SK-N-SH (cell line): Measurements from ENCODE around the gene GC. TPM values are rescaled to one million over a fixed set of nuclear protein-coding genes. Genes with fewer than 3 reads are reported as not detected.
"Not testable (repeated sequence)": the region's sequence is repeated elsewhere in the genome, so short reads cannot be mapped to it uniquely, and the experiment has no call there.

Experiments
- CTCF ChIA-PET: fragments of 300-600, 350-600 bp; formaldehyde crosslinking; extraction: SDS; loops from one replicate; lab custom pipeline; 2021; lab: Yijun Ruan, JAX
- POLR2A ChIA-PET: fragments of 350-600 bp; sonication (Branson Sonifier 250); formaldehyde crosslinking; extraction: SDS; loops from one replicate; lab custom pipeline; 2020; ENCODE audit warnings: antibody characterized with exemption, inconsistent platforms; lab: Yijun Ruan, JAX
- DNase-seq: peaks from one replicate; pipeline ENCODE4 v3.0.0; 2012
- H2AFZ ChIP-seq: fragments of 200-600 bp; sonication (generic); 2 replicates; pipeline ENCODE4 v1.8.1; 2016; ENCODE audit warnings: antibody characterized with exemption, mild to moderate bottlenecking, low read depth
- H3F3A ChIP-seq: fragments of 200-600 bp; sonication (generic); replicated peaks from 2 replicates; pipeline ENCODE3; 2016; ENCODE audit warnings: antibody characterized with exemption, mild to moderate bottlenecking; ENCODE audit not compliant: insufficient read depth
- H3K27ac ChIP-seq, 2 experiments: fragments of 200-500 bp in 1 of 2; fragments of 200-600 bp in 1 of 2; sonication (Bioruptor generic) in 1 of 2; sonication (generic), shearing (Covaris generic) in 1 of 2; 2 replicates each; pipeline versions ENCODE4 v1.5.1 to v1.6.1; 2014 to 2016; ENCODE audit warnings: low read depth in 2 of 2, inconsistent platforms in 1 of 2, low read length in 1 of 2, mild to moderate bottlenecking in 1 of 2, mixed read lengths in 1 of 2
- H3K27me3 ChIP-seq: fragments of 200-600 bp; sonication (generic), shearing (Covaris generic); 2 replicates; pipeline ENCODE4 v1.6.1; 2016; ENCODE audit warnings: mixed run types; ENCODE audit not compliant: insufficient read depth
- H3K36me3 ChIP-seq, 2 experiments: fragments of 200-500 bp in 1 of 2; fragments of 200-600 bp in 1 of 2; sonication (Bioruptor generic) in 1 of 2; sonication (generic) in 1 of 2; replicated peaks in 1 of 2; 2 replicates each; pipeline versions ENCODE3 to v1.5.1; 2014 to 2016; ENCODE audit warnings: low read length in 1 of 2, mild to moderate bottlenecking in 1 of 2; ENCODE audit not compliant: insufficient read depth in 2 of 2, control insufficient read depth in 1 of 2
- H3K4me1 ChIP-seq, 2 experiments: fragments of 200-500 bp in 1 of 2; fragments of 200-600 bp in 1 of 2; sonication (Bioruptor generic) in 1 of 2; sonication (generic), shearing (Covaris generic) in 1 of 2; 2 replicates each; pipeline versions ENCODE4 v1.5.1 to v1.6.1; 2014 to 2016; ENCODE audit warnings: low read depth in 1 of 2, low read length in 1 of 2, mixed run types in 1 of 2; ENCODE audit not compliant: insufficient read depth in 2 of 2, control insufficient read depth in 1 of 2
- H3K4me2 ChIP-seq: fragments of 200-600 bp; sonication (generic), shearing (Covaris generic); 2 replicates; pipeline ENCODE4 v1.6.1; 2017; ENCODE audit warnings: mixed run types
- H3K4me3 ChIP-seq, 2 experiments: fragments of 200-500 bp in 1 of 2; fragments of 200-600 bp in 1 of 2; sonication (Bioruptor generic) in 1 of 2; sonication (generic), shearing (Covaris generic) in 1 of 2; 2 replicates each; pipeline versions ENCODE4 v1.5.1 to v1.8.1; 2014 to 2016; ENCODE audit warnings: low read depth in 2 of 2, inconsistent platforms in 1 of 2, low read length in 1 of 2, mild to moderate bottlenecking in 1 of 2, mixed read lengths in 1 of 2, moderate library complexity in 1 of 2
- H3K79me2 ChIP-seq: fragments of 200-600 bp; sonication (generic); 2 replicates; pipeline ENCODE4 v1.8.1; 2017; ENCODE audit warnings: mild to moderate bottlenecking; ENCODE audit not compliant: insufficient read depth
- H3K9ac ChIP-seq: fragments of 200-600 bp; sonication (generic); 2 replicates; pipeline ENCODE4 v1.6.1; 2017; ENCODE audit warnings: mixed run types
- H3K9me2 ChIP-seq: fragments of 200-600 bp; sonication (generic); 2 replicates; pipeline ENCODE4 v1.6.1; 2017; ENCODE audit warnings: mixed run types
- H3K9me3 ChIP-seq: fragments of 200-600 bp; sonication (generic); 2 replicates; pipeline ENCODE4 v1.6.1; 2017; ENCODE audit warnings: mixed run types, mild to moderate bottlenecking, moderate library complexity
- H4K20me1 ChIP-seq: fragments of 200-600 bp; sonication (generic); 2 replicates; pipeline ENCODE4 v1.6.1; 2017; ENCODE audit warnings: mild to moderate bottlenecking, mixed run types; ENCODE audit not compliant: insufficient read depth
- CHD2 ChIP-seq: fragments of 150-350 bp; IDR thresholded peaks from 2 replicates; pipeline ENCODE4 v1.6.1; 2018; ENCODE audit warnings: low read length; ENCODE audit not compliant: partially characterized antibody
- EP300 ChIP-seq, 2 experiments: IDR thresholded peaks; 2 replicates each; pipeline versions ENCODE4 v1.4.0 to v1.6.1; 2012; ENCODE audit warnings: borderline replicate concordance in 1 of 2, low read depth in 1 of 2, low read length in 1 of 2
- FOXJ3 ChIP-seq: sonication (generic); formaldehyde crosslinking; IDR thresholded peaks from 2 replicates; pipeline ENCODE4 v1.5.1; 2020; ENCODE audit warnings: mild to moderate bottlenecking, missing genetic modification reagents
- JUND ChIP-seq: IDR thresholded peaks from 2 replicates; pipeline ENCODE4 v1.4.0; 2012
- MXI1 ChIP-seq: IDR thresholded peaks from 2 replicates; pipeline ENCODE4 v1.6.1; 2012; ENCODE audit warnings: mild to moderate bottlenecking, low read depth, low read length, improper control_type of control experiment
- RCOR1 ChIP-seq: fragments of 150-350 bp; IDR thresholded peaks from 2 replicates; pipeline ENCODE4 v1.6.1; 2017; ENCODE audit warnings: antibody characterized with exemption, low read length
- RXRA ChIP-seq: IDR thresholded peaks from 2 replicates; pipeline ENCODE4 v1.4.0; 2012; ENCODE audit warnings: low read depth, mild to moderate bottlenecking, borderline replicate concordance
- TEAD4 ChIP-seq: IDR thresholded peaks from 2 replicates; pipeline ENCODE4 v1.4.0; 2012; ENCODE audit warnings: mild to moderate bottlenecking, borderline replicate concordance; ENCODE audit not compliant: insufficient read depth
- WGBS: methylation state at CpG from one replicate; pipeline ENCODE4 v1.1.6; 2017; ENCODE audit warnings: low lambda C conversion rate; 5-methylcytosine and 5-hydroxymethylcytosine counted together
- polyA plus RNA-seq, 3 experiments: library from polyadenylated mRNA; depleted of rRNA; stranded (reverse); fragments of >200 nt; gene quantifications; 2 replicates each; pipeline ENCODE4 v1.2.3, GENCODE V29; 2012
- TF ChIP-seq, protein P1 (sequence below): IDR thresholded peaks from 2 replicates; pipeline ENCODE4 v1.6.1; 2012; ENCODE audit warnings: mild to moderate bottlenecking, low read depth, low read length, moderate library complexity
- TF ChIP-seq, protein P2 (sequence below): IDR thresholded peaks from 2 replicates; pipeline ENCODE4 v1.4.0; 2012; ENCODE audit warnings: low read depth, borderline replicate concordance
- TF ChIP-seq, protein P3 (sequence below): fragments of 150-350 bp; IDR thresholded peaks from 2 replicates; pipeline ENCODE4 v1.6.1; 2016; ENCODE audit warnings: mild to moderate bottlenecking, low read depth, low read length

GC gene
- polyA plus RNA-seq, 1 of the 3 experiments (the other 2 are of a cell fraction) = not detected

DNA sequence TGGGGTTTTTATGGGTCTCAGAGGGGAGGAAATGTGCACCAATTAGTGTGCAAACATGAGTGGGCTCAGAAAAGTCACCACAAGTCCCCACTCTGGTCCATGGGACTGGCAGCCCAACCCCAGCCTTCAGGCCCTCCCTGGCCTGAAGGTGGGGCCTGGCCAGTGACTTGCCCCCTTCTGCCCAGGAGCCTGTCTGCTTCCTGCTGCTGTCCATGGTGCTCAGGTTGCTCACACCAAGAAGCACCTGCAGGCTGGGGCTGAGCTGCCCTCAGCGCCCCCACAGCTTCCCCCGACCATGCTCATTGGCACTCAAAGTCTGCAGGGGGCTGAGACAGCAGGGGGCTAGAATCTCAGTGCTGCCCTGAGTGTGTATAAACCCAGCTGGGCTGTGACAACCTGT lies 30.6 kb upstream of the GC start:
- Histone ChIP-seq H3K27me3 (no peaks in the 10 kb centered on the region), H3K9me2 (no peaks in the 10 kb centered on the region), H4K20me1 (no peaks in the 10 kb centered on the region), H3F3A (no peaks in the 10 kb centered on the region), H3K9me3 (no peaks in the 10 kb centered on the region), H2AFZ (no peak overlapping the region), H3K9ac (no peak overlapping the region), H3K4me2 (no peak overlapping the region), H3K4me3 (no peak overlapping the region), H3K27ac (no peak overlapping the region), H3K36me3 (no peaks in the 10 kb centered on the region), H3K4me1 (no peaks in the 10 kb centered on the region), H3K79me2 (no peaks in the 10 kb centered on the region)
- DNase-seq = no peak
- no CpG with 5 or more reads among the region's 2 CpGs for WGBS
- TF ChIP-seq RXRA = no peak
- TF ChIP-seq, protein P1, sequence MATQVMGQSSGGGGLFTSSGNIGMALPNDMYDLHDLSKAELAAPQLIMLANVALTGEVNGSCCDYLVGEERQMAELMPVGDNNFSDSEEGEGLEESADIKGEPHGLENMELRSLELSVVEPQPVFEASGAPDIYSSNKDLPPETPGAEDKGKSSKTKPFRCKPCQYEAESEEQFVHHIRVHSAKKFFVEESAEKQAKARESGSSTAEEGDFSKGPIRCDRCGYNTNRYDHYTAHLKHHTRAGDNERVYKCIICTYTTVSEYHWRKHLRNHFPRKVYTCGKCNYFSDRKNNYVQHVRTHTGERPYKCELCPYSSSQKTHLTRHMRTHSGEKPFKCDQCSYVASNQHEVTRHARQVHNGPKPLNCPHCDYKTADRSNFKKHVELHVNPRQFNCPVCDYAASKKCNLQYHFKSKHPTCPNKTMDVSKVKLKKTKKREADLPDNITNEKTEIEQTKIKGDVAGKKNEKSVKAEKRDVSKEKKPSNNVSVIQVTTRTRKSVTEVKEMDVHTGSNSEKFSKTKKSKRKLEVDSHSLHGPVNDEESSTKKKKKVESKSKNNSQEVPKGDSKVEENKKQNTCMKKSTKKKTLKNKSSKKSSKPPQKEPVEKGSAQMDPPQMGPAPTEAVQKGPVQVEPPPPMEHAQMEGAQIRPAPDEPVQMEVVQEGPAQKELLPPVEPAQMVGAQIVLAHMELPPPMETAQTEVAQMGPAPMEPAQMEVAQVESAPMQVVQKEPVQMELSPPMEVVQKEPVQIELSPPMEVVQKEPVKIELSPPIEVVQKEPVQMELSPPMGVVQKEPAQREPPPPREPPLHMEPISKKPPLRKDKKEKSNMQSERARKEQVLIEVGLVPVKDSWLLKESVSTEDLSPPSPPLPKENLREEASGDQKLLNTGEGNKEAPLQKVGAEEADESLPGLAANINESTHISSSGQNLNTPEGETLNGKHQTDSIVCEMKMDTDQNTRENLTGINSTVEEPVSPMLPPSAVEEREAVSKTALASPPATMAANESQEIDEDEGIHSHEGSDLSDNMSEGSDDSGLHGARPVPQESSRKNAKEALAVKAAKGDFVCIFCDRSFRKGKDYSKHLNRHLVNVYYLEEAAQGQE = peak; percentile 88
- ChIA-PET CTCF (no interaction called here), POLR2A (no interaction called here)

DNA sequence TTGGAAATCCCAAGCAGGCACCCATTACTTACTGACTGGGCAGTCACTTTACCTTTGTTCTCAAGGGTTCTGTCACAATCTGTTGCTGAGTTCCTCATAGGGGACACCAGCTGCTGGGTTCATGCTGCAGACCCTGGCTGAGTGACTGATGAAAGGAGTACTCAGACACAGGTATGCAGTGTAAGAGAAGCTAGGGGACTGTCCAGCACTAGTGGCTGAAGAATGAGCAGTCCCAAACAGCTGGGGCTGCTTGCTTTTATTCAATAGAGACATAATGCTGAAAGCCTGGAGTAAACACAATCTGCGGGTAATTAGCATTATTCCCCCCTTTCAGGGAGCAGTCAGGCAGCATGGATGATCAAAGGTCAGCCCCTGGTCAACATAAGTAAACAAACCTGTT lies 25.9 kb upstream of the GC start:
- H3K9me3 ChIP-seq, CTCF ChIA-PET, H3K27ac ChIP-seq, H3K4me3 ChIP-seq, H3K9me2 ChIP-seq, H3K27me3 ChIP-seq, H2AFZ ChIP-seq, H4K20me1 ChIP-seq, H3K4me1 ChIP-seq, DNase-seq, H3K36me3 ChIP-seq, H3F3A ChIP-seq, H3K4me2 ChIP-seq, POLR2A ChIA-PET, H3K79me2 ChIP-seq, H3K9ac ChIP-seq: not testable (repeated sequence)
- WGBS = 9% methylated on average over 1 of the region's 1 CpG

DNA sequence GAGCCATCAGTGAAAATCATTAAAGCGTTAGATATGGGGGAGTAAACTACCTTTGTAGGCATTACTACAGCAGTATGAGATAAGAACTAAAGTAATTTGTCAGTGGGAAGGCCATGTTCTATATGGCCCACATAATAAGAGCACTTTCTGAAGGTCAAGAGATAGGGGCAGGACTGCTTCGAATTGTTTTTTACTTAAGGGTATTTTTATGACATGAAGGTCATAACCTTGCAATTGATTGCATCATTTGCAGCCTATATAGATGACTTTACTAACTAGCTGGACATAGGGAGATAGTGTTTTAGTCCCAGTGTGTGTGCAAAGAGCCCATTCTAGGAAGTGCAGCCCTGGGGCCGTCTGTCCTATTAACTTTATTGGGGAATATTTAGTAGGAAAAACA lies 23.6 kb upstream of the GC start:
- Histone ChIP-seq H3F3A (no peaks in the 10 kb centered on the region), H3K36me3 (no peaks in the 10 kb centered on the region), H3K79me2 (no peaks in the 10 kb centered on the region), H3K27me3 (no peaks in the 10 kb centered on the region), H3K4me2 (no peak overlapping the region), H3K9me3 (no peaks in the 10 kb centered on the region), H2AFZ (no peak overlapping the region), H3K4me1 (no peaks in the 10 kb centered on the region), H3K9me2 (no peaks in the 10 kb centered on the region), H4K20me1 (no peaks in the 10 kb centered on the region), H3K4me3 (no peak overlapping the region), H3K27ac (no peak overlapping the region), H3K9ac (no peak overlapping the region)
- ChIA-PET CTCF (no interaction called here), POLR2A (no interaction called here)
- no peak for DNase-seq
- 0% methylated on average over 3 of the region's 3 CpGs for WGBS
- TF ChIP-seq TEAD4 (no peak), MXI1 (no peak), FOXJ3 (CRISPR knock-in tag) (no peak), RCOR1 (no peak), EP300 (IDR thresholded peaks at IDR 0.05; ENCODE audit: borderline replicate concordance in 1 of 2, low read depth in 1 of 2, low read length in 1 of 2) (no peak), JUND (no peak), CHD2 (no peak)
- TF ChIP-seq, protein P1 = no peak
- TF ChIP-seq, protein P2, sequence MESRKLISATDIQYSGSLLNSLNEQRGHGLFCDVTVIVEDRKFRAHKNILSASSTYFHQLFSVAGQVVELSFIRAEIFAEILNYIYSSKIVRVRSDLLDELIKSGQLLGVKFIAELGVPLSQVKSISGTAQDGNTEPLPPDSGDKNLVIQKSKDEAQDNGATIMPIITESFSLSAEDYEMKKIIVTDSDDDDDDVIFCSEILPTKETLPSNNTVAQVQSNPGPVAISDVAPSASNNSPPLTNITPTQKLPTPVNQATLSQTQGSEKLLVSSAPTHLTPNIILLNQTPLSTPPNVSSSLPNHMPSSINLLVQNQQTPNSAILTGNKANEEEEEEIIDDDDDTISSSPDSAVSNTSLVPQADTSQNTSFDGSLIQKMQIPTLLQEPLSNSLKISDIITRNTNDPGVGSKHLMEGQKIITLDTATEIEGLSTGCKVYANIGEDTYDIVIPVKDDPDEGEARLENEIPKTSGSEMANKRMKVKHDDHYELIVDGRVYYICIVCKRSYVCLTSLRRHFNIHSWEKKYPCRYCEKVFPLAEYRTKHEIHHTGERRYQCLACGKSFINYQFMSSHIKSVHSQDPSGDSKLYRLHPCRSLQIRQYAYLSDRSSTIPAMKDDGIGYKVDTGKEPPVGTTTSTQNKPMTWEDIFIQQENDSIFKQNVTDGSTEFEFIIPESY = no peak
- TF ChIP-seq, protein P3, sequence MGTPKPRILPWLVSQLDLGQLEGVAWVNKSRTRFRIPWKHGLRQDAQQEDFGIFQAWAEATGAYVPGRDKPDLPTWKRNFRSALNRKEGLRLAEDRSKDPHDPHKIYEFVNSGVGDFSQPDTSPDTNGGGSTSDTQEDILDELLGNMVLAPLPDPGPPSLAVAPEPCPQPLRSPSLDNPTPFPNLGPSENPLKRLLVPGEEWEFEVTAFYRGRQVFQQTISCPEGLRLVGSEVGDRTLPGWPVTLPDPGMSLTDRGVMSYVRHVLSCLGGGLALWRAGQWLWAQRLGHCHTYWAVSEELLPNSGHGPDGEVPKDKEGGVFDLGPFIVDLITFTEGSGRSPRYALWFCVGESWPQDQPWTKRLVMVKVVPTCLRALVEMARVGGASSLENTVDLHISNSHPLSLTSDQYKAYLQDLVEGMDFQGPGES = no peak
